SK-N-SH (cell line): ENCODE measurements around the gene CCNY. TPM values are rescaled to one million over a fixed set of nuclear protein-coding genes. Genes with fewer than 3 reads are reported as not detected.

Source experiments
- CTCF ChIA-PET: fragments of 300-600, 350-600 bp; formaldehyde crosslinking; extraction: SDS; loops from one replicate; lab custom pipeline; 2021; lab: Yijun Ruan, JAX
- POLR2A ChIA-PET: fragments of 350-600 bp; sonication (Branson Sonifier 250); formaldehyde crosslinking; extraction: SDS; loops from one replicate; lab custom pipeline; 2020; ENCODE audit warnings: antibody characterized with exemption, inconsistent platforms; lab: Yijun Ruan, JAX
- DNase-seq: peaks from one replicate; pipeline ENCODE4 v3.0.0; 2012
- H2AFZ ChIP-seq: fragments of 200-600 bp; sonication (generic); 2 replicates; pipeline ENCODE4 v1.8.1; 2016; ENCODE audit warnings: antibody characterized with exemption, mild to moderate bottlenecking, low read depth
- H3F3A ChIP-seq: fragments of 200-600 bp; sonication (generic); replicated peaks from 2 replicates; pipeline ENCODE3; 2016; ENCODE audit warnings: antibody characterized with exemption, mild to moderate bottlenecking; ENCODE audit not compliant: insufficient read depth
- H3K27ac ChIP-seq, 2 experiments: fragments of 200-500 bp in 1 of 2; fragments of 200-600 bp in 1 of 2; sonication (Bioruptor generic) in 1 of 2; sonication (generic), shearing (Covaris generic) in 1 of 2; 2 replicates each; pipeline versions ENCODE4 v1.5.1 to v1.6.1; 2014 to 2016; ENCODE audit warnings: low read depth in 2 of 2, inconsistent platforms in 1 of 2, low read length in 1 of 2, mild to moderate bottlenecking in 1 of 2, mixed read lengths in 1 of 2
- H3K27me3 ChIP-seq: fragments of 200-600 bp; sonication (generic), shearing (Covaris generic); 2 replicates; pipeline ENCODE4 v1.6.1; 2016; ENCODE audit warnings: mixed run types; ENCODE audit not compliant: insufficient read depth
- H3K36me3 ChIP-seq, 2 experiments: fragments of 200-500 bp in 1 of 2; fragments of 200-600 bp in 1 of 2; sonication (Bioruptor generic) in 1 of 2; sonication (generic) in 1 of 2; replicated peaks in 1 of 2; 2 replicates each; pipeline versions ENCODE3 to v1.5.1; 2014 to 2016; ENCODE audit warnings: low read length in 1 of 2, mild to moderate bottlenecking in 1 of 2; ENCODE audit not compliant: insufficient read depth in 2 of 2, control insufficient read depth in 1 of 2
- H3K4me1 ChIP-seq, 2 experiments: fragments of 200-500 bp in 1 of 2; fragments of 200-600 bp in 1 of 2; sonication (Bioruptor generic) in 1 of 2; sonication (generic), shearing (Covaris generic) in 1 of 2; 2 replicates each; pipeline versions ENCODE4 v1.5.1 to v1.6.1; 2014 to 2016; ENCODE audit warnings: low read depth in 1 of 2, low read length in 1 of 2, mixed run types in 1 of 2; ENCODE audit not compliant: insufficient read depth in 2 of 2, control insufficient read depth in 1 of 2
- H3K4me2 ChIP-seq: fragments of 200-600 bp; sonication (generic), shearing (Covaris generic); 2 replicates; pipeline ENCODE4 v1.6.1; 2017; ENCODE audit warnings: mixed run types
- H3K4me3 ChIP-seq, 2 experiments: fragments of 200-500 bp in 1 of 2; fragments of 200-600 bp in 1 of 2; sonication (Bioruptor generic) in 1 of 2; sonication (generic), shearing (Covaris generic) in 1 of 2; 2 replicates each; pipeline versions ENCODE4 v1.5.1 to v1.8.1; 2014 to 2016; ENCODE audit warnings: low read depth in 2 of 2, inconsistent platforms in 1 of 2, low read length in 1 of 2, mild to moderate bottlenecking in 1 of 2, mixed read lengths in 1 of 2, moderate library complexity in 1 of 2
- H3K79me2 ChIP-seq: fragments of 200-600 bp; sonication (generic); 2 replicates; pipeline ENCODE4 v1.8.1; 2017; ENCODE audit warnings: mild to moderate bottlenecking; ENCODE audit not compliant: insufficient read depth
- H3K9ac ChIP-seq: fragments of 200-600 bp; sonication (generic); 2 replicates; pipeline ENCODE4 v1.6.1; 2017; ENCODE audit warnings: mixed run types
- H3K9me2 ChIP-seq: fragments of 200-600 bp; sonication (generic); 2 replicates; pipeline ENCODE4 v1.6.1; 2017; ENCODE audit warnings: mixed run types
- H3K9me3 ChIP-seq: fragments of 200-600 bp; sonication (generic); 2 replicates; pipeline ENCODE4 v1.6.1; 2017; ENCODE audit warnings: mixed run types, mild to moderate bottlenecking, moderate library complexity
- H4K20me1 ChIP-seq: fragments of 200-600 bp; sonication (generic); 2 replicates; pipeline ENCODE4 v1.6.1; 2017; ENCODE audit warnings: mild to moderate bottlenecking, mixed run types; ENCODE audit not compliant: insufficient read depth
- ELF1 ChIP-seq: IDR thresholded peaks from 2 replicates; pipeline ENCODE4 v1.4.0; 2012
- EP300 ChIP-seq, 2 experiments: IDR thresholded peaks; 2 replicates each; pipeline versions ENCODE4 v1.4.0 to v1.6.1; 2012; ENCODE audit warnings: borderline replicate concordance in 1 of 2, low read depth in 1 of 2, low read length in 1 of 2
- FOSL2 ChIP-seq: IDR thresholded peaks from 2 replicates; pipeline ENCODE4 v1.4.0; 2012; ENCODE audit warnings: low read depth, mild to moderate bottlenecking, moderate library complexity, borderline replicate concordance
- FOXJ3 ChIP-seq: sonication (generic); formaldehyde crosslinking; IDR thresholded peaks from 2 replicates; pipeline ENCODE4 v1.5.1; 2020; ENCODE audit warnings: mild to moderate bottlenecking, missing genetic modification reagents
- FOXM1 ChIP-seq: IDR thresholded peaks from 2 replicates; pipeline ENCODE4 v1.4.0; 2012; ENCODE audit warnings: low read depth, mild to moderate bottlenecking
- GABPA ChIP-seq: IDR thresholded peaks from 2 replicates; pipeline ENCODE4 v1.4.0; 2012; ENCODE audit warnings: low read depth, mild to moderate bottlenecking
- MEF2A ChIP-seq: IDR thresholded peaks from 2 replicates; pipeline ENCODE4 v1.4.0; 2012; ENCODE audit warnings: low read depth, borderline replicate concordance
- NFIC ChIP-seq: IDR thresholded peaks from 2 replicates; pipeline ENCODE4 v1.4.0; 2012; ENCODE audit warnings: borderline replicate concordance
- RCOR1 ChIP-seq: fragments of 150-350 bp; IDR thresholded peaks from 2 replicates; pipeline ENCODE4 v1.6.1; 2017; ENCODE audit warnings: antibody characterized with exemption, low read length
- RFX5 ChIP-seq: IDR thresholded peaks from 2 replicates; pipeline ENCODE4 v1.6.1; 2012; ENCODE audit warnings: mild to moderate bottlenecking, improper control_type of control experiment, low read length
- RXRA ChIP-seq: IDR thresholded peaks from 2 replicates; pipeline ENCODE4 v1.4.0; 2012; ENCODE audit warnings: low read depth, mild to moderate bottlenecking, borderline replicate concordance
- SMC3 ChIP-seq: IDR thresholded peaks from 2 replicates; pipeline ENCODE4 v1.6.1; 2012; ENCODE audit warnings: low read depth, low read length, improper control_type of control experiment
- TAF1 ChIP-seq: IDR thresholded peaks from 2 replicates; pipeline ENCODE4 v1.6.1; 2012; ENCODE audit warnings: low read depth, mild to moderate bottlenecking, low read length, moderate library complexity, borderline replicate concordance
- TCF12 ChIP-seq: IDR thresholded peaks from 2 replicates; pipeline ENCODE4 v1.4.0; 2012
- WGBS: methylation state at CpG from one replicate; pipeline ENCODE4 v1.1.6; 2017; ENCODE audit warnings: low lambda C conversion rate; 5-methylcytosine and 5-hydroxymethylcytosine counted together
- polyA plus RNA-seq, 3 experiments: library from polyadenylated mRNA; depleted of rRNA; stranded (reverse); fragments of >200 nt; gene quantifications; 2 replicates each; pipeline ENCODE4 v1.2.3, GENCODE V29; 2012
- TF ChIP-seq, protein P1 (sequence below): fragments of 200-600 bp; sonication (generic); IDR thresholded peaks from 2 replicates; pipeline ENCODE4 v1.6.1; 2017; ENCODE audit warnings: antibody characterized with exemption, mild to moderate bottlenecking, moderate library complexity
- TF ChIP-seq, protein P2 (sequence below): IDR thresholded peaks from 2 replicates; pipeline ENCODE4 v1.4.0; 2012; ENCODE audit warnings: low read depth, borderline replicate concordance

Gene CCNY
- polyA plus RNA-seq, 1 of the 3 experiments (the other 2 are of a cell fraction), result 29.4 TPM

- TF ChIP-seq, protein P1, sequence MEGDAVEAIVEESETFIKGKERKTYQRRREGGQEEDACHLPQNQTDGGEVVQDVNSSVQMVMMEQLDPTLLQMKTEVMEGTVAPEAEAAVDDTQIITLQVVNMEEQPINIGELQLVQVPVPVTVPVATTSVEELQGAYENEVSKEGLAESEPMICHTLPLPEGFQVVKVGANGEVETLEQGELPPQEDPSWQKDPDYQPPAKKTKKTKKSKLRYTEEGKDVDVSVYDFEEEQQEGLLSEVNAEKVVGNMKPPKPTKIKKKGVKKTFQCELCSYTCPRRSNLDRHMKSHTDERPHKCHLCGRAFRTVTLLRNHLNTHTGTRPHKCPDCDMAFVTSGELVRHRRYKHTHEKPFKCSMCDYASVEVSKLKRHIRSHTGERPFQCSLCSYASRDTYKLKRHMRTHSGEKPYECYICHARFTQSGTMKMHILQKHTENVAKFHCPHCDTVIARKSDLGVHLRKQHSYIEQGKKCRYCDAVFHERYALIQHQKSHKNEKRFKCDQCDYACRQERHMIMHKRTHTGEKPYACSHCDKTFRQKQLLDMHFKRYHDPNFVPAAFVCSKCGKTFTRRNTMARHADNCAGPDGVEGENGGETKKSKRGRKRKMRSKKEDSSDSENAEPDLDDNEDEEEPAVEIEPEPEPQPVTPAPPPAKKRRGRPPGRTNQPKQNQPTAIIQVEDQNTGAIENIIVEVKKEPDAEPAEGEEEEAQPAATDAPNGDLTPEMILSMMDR, result no peak
- TF ChIP-seq TCF12, result no peak
- no peak for TF ChIP-seq RFX5
- no peak for TF ChIP-seq ELF1
- no peak for TF ChIP-seq TAF1
- TF ChIP-seq MEF2A, result no peak
- no peak for TF ChIP-seq NFIC
- TF ChIP-seq SMC3, result no peak
- TF ChIP-seq EP300 (IDR thresholded peaks at IDR 0.05; ENCODE audit: borderline replicate concordance in 1 of 2, low read depth in 1 of 2, low read length in 1 of 2), result no peak
- no peak for TF ChIP-seq FOSL2
- TF ChIP-seq GABPA, result no peak
Observed at GRCh38 chr10:35379226-35380137, 43.2 kb downstream of the CCNY start (continued).

- no peak overlapping the region for H3K4me2 ChIP-seq
- no peaks in the 10 kb centered on the region for H3K27me3 ChIP-seq
- no peak overlapping the region for H3K4me3 ChIP-seq
- peaks cover 76% of the 10 kb centered on the region for H4K20me1 ChIP-seq
- no peak for DNase-seq
- H3K9me2 ChIP-seq, result no peaks in the 10 kb centered on the region
- POLR2A ChIA-PET, result no interaction called here
- H3K27ac ChIP-seq, result no peak overlapping the region; a peak in 1 of 4 replicates
- TF ChIP-seq RXRA (no peak), RCOR1 (no peak), FOXM1 (no peak), FOXJ3 (CRISPR knock-in tag) (no peak), NFIC (no peak)
- TF ChIP-seq, protein P1, result no peak
- TF ChIP-seq, protein P2, sequence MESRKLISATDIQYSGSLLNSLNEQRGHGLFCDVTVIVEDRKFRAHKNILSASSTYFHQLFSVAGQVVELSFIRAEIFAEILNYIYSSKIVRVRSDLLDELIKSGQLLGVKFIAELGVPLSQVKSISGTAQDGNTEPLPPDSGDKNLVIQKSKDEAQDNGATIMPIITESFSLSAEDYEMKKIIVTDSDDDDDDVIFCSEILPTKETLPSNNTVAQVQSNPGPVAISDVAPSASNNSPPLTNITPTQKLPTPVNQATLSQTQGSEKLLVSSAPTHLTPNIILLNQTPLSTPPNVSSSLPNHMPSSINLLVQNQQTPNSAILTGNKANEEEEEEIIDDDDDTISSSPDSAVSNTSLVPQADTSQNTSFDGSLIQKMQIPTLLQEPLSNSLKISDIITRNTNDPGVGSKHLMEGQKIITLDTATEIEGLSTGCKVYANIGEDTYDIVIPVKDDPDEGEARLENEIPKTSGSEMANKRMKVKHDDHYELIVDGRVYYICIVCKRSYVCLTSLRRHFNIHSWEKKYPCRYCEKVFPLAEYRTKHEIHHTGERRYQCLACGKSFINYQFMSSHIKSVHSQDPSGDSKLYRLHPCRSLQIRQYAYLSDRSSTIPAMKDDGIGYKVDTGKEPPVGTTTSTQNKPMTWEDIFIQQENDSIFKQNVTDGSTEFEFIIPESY, result no peak
- H3K36me3 ChIP-seq, result peaks cover 0 to 9% of the 10 kb centered on the region in 2 experiments
- H3K4me1 ChIP-seq, result peaks cover 26 to 30% of the 10 kb centered on the region in 2 experiments; a peak in 3 of 4 replicates
- H3F3A ChIP-seq, result no peaks in the 10 kb centered on the region
- no peak overlapping the region for H3K9ac ChIP-seq
- WGBS, result 92% methylated on average over 6 of the region's 8 CpGs
- peaks cover 99% of the 10 kb centered on the region for H3K79me2 ChIP-seq
- no peaks in the 10 kb centered on the region for H3K9me3 ChIP-seq
- no peak overlapping the region for H2AFZ ChIP-seq
- CTCF ChIA-PET, result interaction anchor here (1.1 kb wide), 1 partner anchor 78 kb away, joined by 3 read pairs; no protein-coding TSS in a partner anchor
Observed at GRCh38 chr10:35382096-35382495, 45.8 kb downstream of the CCNY start.
